IPS DF 6.9 (cell line): ENCODE measurements around the gene MEAF6.

Source experiments
- DNase-seq: peaks from one replicate; pipeline ENCODE4 v3.0.0-alpha.2; 2013; ENCODE audit warnings: low read depth, low spot score
- H3K27ac ChIP-seq: one replicate; pipeline ENCODE4 v1.5.1; 2013; ENCODE audit warnings: low read length, control low read depth
- H3K27me3 ChIP-seq: 2 replicates; pipeline ENCODE4 v1.6.1; 2013; ENCODE audit warnings: mild to moderate bottlenecking, low read length; ENCODE audit not compliant: control insufficient read depth, insufficient read depth
- H3K36me3 ChIP-seq: 2 replicates; pipeline ENCODE4 v1.6.1; 2013; ENCODE audit warnings: low read length; ENCODE audit not compliant: control insufficient read depth, insufficient read depth
- H3K4me1 ChIP-seq: 2 replicates; pipeline ENCODE4 v1.6.1; 2013; ENCODE audit warnings: low read length; ENCODE audit not compliant: control insufficient read depth, insufficient read depth
- H3K4me3 ChIP-seq: 2 replicates; pipeline ENCODE4 v1.5.1; 2013; ENCODE audit warnings: mild to moderate bottlenecking, low read length
- H3K9me3 ChIP-seq: 2 replicates; pipeline ENCODE4 v1.6.1; 2013; ENCODE audit warnings: low read length, inconsistent platforms; ENCODE audit not compliant: control insufficient read depth, insufficient read depth
- WGBS: extraction: QIAGEN DNeasy Blood & Tissue Kit; methylation state at CpG from one replicate; pipeline ENCODE4 v1.1.7; 2013; ENCODE audit warnings: mixed read lengths, missing lambda C conversion rate; ENCODE audit not compliant: insufficient read length, insufficient coverage; 5-methylcytosine and 5-hydroxymethylcytosine counted together

The MEAF6 gene

GRCh38 chr1:37485902-37486679 lies 28.5 kb downstream of the MEAF6 start:
- H3K4me1 ChIP-seq = no peaks in the 10 kb centered on the region; the same call in 1 of the 2 replicates
- no peak overlapping the region for H3K27ac ChIP-seq
- H3K27me3 ChIP-seq = no peaks in the 10 kb centered on the region
- no CpG with 5 or more reads among the region's 6 CpGs for WGBS
- H3K36me3 ChIP-seq = peaks cover 8% of the 10 kb centered on the region
- DNase-seq = no peak
- no peaks in the 10 kb centered on the region for H3K9me3 ChIP-seq
- no peak overlapping the region for H3K4me3 ChIP-seq

- Histone ChIP-seq H3K4me1 (no peaks in the 10 kb centered on the region; the same call in 1 of the 2 replicates), H3K4me3 (no peak overlapping the region), H3K27me3 (no peaks in the 10 kb centered on the region), H3K9me3 (no peaks in the 10 kb centered on the region), H3K36me3 (peaks cover 21% of the 10 kb centered on the region), H3K27ac (no peak overlapping the region)
- no CpG with 5 or more reads among the region's 7 CpGs for WGBS
- DNase-seq = no peak
Observed at GRCh38 chr1:37484325-37485051, 30.1 kb downstream of the MEAF6 start.

- Histone ChIP-seq H3K4me3 (no peak overlapping the region), H3K9me3 (no peaks in the 10 kb centered on the region), H3K27ac (no peak overlapping the region), H3K36me3 (peaks cover 21% of the 10 kb centered on the region), H3K4me1 (no peaks in the 10 kb centered on the region; the same call in 1 of the 2 replicates), H3K27me3 (no peaks in the 10 kb centered on the region)
- no CpG with 5 or more reads among the region's 15 CpGs for WGBS
- no peak for DNase-seq
Observed at GRCh38 chr1:37483785-37484184, 30.8 kb downstream of the MEAF6 start.

- peaks cover 21% of the 10 kb centered on the region for H3K36me3 ChIP-seq
- H3K27me3 ChIP-seq = no peaks in the 10 kb centered on the region
- no peaks in the 10 kb centered on the region; the same call in 1 of the 2 replicates for H3K4me1 ChIP-seq
- H3K27ac ChIP-seq = no peak overlapping the region
- WGBS = no CpG with 5 or more reads among the region's 29 CpGs
- no peak for DNase-seq
- no peaks in the 10 kb centered on the region for H3K9me3 ChIP-seq
- H3K4me3 ChIP-seq = no peak overlapping the region
Observed at GRCh38 chr1:37482796-37483744, 31.5 kb downstream of the MEAF6 start.

- H3K36me3 ChIP-seq = peaks cover 21% of the 10 kb centered on the region
- H3K4me3 ChIP-seq = no peak overlapping the region
- no peak for DNase-seq
- no peak overlapping the region for H3K27ac ChIP-seq
- peaks cover 3% of the 10 kb centered on the region for H3K4me1 ChIP-seq
- H3K27me3 ChIP-seq = no peaks in the 10 kb centered on the region
- H3K9me3 ChIP-seq = no peaks in the 10 kb centered on the region
- no CpG with 5 or more reads among the region's 18 CpGs for WGBS
Observed at GRCh38 chr1:37482004-37482785, 32.4 kb downstream of the MEAF6 start.

GRCh38 chr1:37481289-37482003 lies 33.1 kb downstream of the MEAF6 start:
- WGBS = no CpG with 5 or more reads among the region's 26 CpGs

GRCh38 chr1:37480581-37481288 lies 33.8 kb downstream of the MEAF6 start:
- no peak for DNase-seq

More at GRCh38 chr1:37481289-37482003, 33.1 kb downstream of the MEAF6 start:
- Histone ChIP-seq H3K27me3 (no peaks in the 10 kb centered on the region), H3K36me3 (peaks cover 21% of the 10 kb centered on the region), H3K4me3 (no peak overlapping the region), H3K4me1 (peaks cover 8% of the 10 kb centered on the region), H3K27ac (no peak overlapping the region), H3K9me3 (no peaks in the 10 kb centered on the region)
- DNase-seq = no peak

GRCh38 chr1:37480125-37480466 lies 34.5 kb downstream of the MEAF6 start:
- peaks cover 12% of the 10 kb centered on the region for H3K4me1 ChIP-seq
- peaks cover 21% of the 10 kb centered on the region for H3K36me3 ChIP-seq
- DNase-seq = no peak
- H3K27ac ChIP-seq = no peak overlapping the region
- H3K9me3 ChIP-seq = no peaks in the 10 kb centered on the region
- no peaks in the 10 kb centered on the region for H3K27me3 ChIP-seq
- H3K4me3 ChIP-seq = no peak overlapping the region
- no CpG with 5 or more reads among the region's 5 CpGs for WGBS

More at GRCh38 chr1:37480581-37481288, 33.8 kb downstream of the MEAF6 start:
- no peaks in the 10 kb centered on the region for H3K27me3 ChIP-seq
- H3K9me3 ChIP-seq = no peaks in the 10 kb centered on the region
- peaks cover 21% of the 10 kb centered on the region for H3K36me3 ChIP-seq
- WGBS = no CpG with 5 or more reads among the region's 10 CpGs
- H3K4me1 ChIP-seq = peaks cover 11% of the 10 kb centered on the region
- H3K27ac ChIP-seq = no peak overlapping the region
- no peak overlapping the region for H3K4me3 ChIP-seq
